Measurements from ENCODE around the gene SEL1L3.

DNA sequence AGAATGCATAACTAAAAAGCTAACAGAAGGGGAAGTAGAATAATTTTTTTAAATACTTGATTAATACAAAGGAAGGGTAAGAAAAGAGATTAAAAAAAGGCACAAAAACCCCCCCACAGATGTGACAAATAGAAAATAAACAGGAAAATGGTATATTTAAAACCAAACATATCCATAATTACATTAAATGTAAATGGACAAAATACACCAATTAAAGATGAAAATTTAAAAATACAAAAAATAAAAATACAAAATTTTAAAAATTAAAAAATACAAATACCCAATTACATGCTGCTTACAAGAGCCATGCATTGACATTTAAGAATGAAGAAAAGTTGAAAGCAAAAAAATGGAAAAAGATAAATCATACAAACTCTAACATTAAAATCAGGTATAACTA, 86.0 kb downstream of the SEL1L3 start:
- TF ChIP-seq, protein P1, sequence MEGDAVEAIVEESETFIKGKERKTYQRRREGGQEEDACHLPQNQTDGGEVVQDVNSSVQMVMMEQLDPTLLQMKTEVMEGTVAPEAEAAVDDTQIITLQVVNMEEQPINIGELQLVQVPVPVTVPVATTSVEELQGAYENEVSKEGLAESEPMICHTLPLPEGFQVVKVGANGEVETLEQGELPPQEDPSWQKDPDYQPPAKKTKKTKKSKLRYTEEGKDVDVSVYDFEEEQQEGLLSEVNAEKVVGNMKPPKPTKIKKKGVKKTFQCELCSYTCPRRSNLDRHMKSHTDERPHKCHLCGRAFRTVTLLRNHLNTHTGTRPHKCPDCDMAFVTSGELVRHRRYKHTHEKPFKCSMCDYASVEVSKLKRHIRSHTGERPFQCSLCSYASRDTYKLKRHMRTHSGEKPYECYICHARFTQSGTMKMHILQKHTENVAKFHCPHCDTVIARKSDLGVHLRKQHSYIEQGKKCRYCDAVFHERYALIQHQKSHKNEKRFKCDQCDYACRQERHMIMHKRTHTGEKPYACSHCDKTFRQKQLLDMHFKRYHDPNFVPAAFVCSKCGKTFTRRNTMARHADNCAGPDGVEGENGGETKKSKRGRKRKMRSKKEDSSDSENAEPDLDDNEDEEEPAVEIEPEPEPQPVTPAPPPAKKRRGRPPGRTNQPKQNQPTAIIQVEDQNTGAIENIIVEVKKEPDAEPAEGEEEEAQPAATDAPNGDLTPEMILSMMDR (IDR thresholded peaks at IDR 0.05): no peak
- TF ChIP-seq POLR2A (IDR thresholded peaks at IDR 0.05): no peak
